Measurements from ENCODE around the gene MCRIP2.

MCRIP2 gene

GRCh38 chr16:667780-668518, 26.3 kb downstream of the MCRIP2 start, which contains the start of gene RHOT2:
Gene RHOT2 (plus strand): TSS chr16:668132. CDS start chr16:668200, 68 bp downstream.
- H3K4me1 ChIP-seq (ENCODE audit: insufficient read depth, low read length, severe bottlenecking), result peaks cover 16% of the 10 kb centered on the region
- no peaks in the 10 kb centered on the region for H3F3A ChIP-seq (ENCODE audit: insufficient read depth, low read length)
- H3K9ac ChIP-seq (ENCODE audit: low read length), result peak within 1 kb of the TSS; percentile 99
- TF ChIP-seq CTCF (IDR thresholded peaks at IDR 0.05; ENCODE audit: low read length) (peak; percentile 94), EZH2 (IDR thresholded peaks at IDR 0.05; ENCODE audit: borderline replicate concordance, low read length) (no peak)
- H4K20me1 ChIP-seq (ENCODE audit: insufficient read depth, low read length), result no peaks in the 10 kb centered on the region
- no peaks in the 10 kb centered on the region for H3K79me2 ChIP-seq (ENCODE audit: insufficient read depth, low read length)
- H3K9me3 ChIP-seq (ENCODE audit: low read length), result no peaks in the 10 kb centered on the region
- H2AFZ ChIP-seq (ENCODE audit: low read length), result 0 out of 2 replicates have a peak within 1 kb of the TSS, but pooled peaks have one; percentile 52
- H3K36me3 ChIP-seq (ENCODE audit: insufficient read depth, low read length), result peaks cover 42% of the 10 kb centered on the region
- H3K27me3 ChIP-seq (ENCODE audit: insufficient read depth, low read length), result no peaks in the 10 kb centered on the region
- H3K27ac ChIP-seq (ENCODE audit: low read depth, low read length, poor library complexity, severe bottlenecking), result peak within 1 kb of the TSS; percentile 59
- H3K4me2 ChIP-seq (ENCODE audit: low read length), result peak within 1 kb of the TSS; percentile 84
- peak within 1 kb of the TSS; percentile 99 for H3K4me3 ChIP-seq (ENCODE audit: low read depth, low read length, poor library complexity, severe bottlenecking)
- no peaks in the 10 kb centered on the region for H3K9me2 ChIP-seq (ENCODE audit: low read depth, low read length)

- TF ChIP-seq CTCF (IDR thresholded peaks at IDR 0.05; ENCODE audit: low read length), result no peak
- no peak for TF ChIP-seq EZH2 (IDR thresholded peaks at IDR 0.05; ENCODE audit: borderline replicate concordance, low read length)
- Histone ChIP-seq H2AFZ (ENCODE audit: low read length) (no peak overlapping the region), H3K9me3 (ENCODE audit: low read length) (no peaks in the 10 kb centered on the region), H3K4me2 (ENCODE audit: low read length) (peak overlapping the region; percentile 84), H3F3A (ENCODE audit: insufficient read depth, low read length) (no peaks in the 10 kb centered on the region), H3K27me3 (ENCODE audit: insufficient read depth, low read length) (no peaks in the 10 kb centered on the region), H3K4me3 (ENCODE audit: low read depth, low read length, poor library complexity, severe bottlenecking) (peak overlapping the region; percentile 99), H3K4me1 (ENCODE audit: insufficient read depth, low read length, severe bottlenecking) (peaks cover 16% of the 10 kb centered on the region), H3K9ac (ENCODE audit: low read length) (peak overlapping the region; percentile 99), H3K79me2 (ENCODE audit: insufficient read depth, low read length) (no peaks in the 10 kb centered on the region), H3K27ac (ENCODE audit: low read depth, low read length, poor library complexity, severe bottlenecking) (no peak overlapping the region), H4K20me1 (ENCODE audit: insufficient read depth, low read length) (no peaks in the 10 kb centered on the region), H3K9me2 (ENCODE audit: low read depth, low read length) (no peaks in the 10 kb centered on the region), H3K36me3 (ENCODE audit: insufficient read depth, low read length) (peaks cover 48% of the 10 kb centered on the region)
These were observed 27.0 kb downstream of the MCRIP2 start for GRCh38 chr16:668519-669171.

GRCh38 chr16:669666-670065, 28.0 kb downstream of the MCRIP2 start:
- no peaks in the 10 kb centered on the region for H3K9me2 ChIP-seq (ENCODE audit: low read depth, low read length)
- peaks cover 16% of the 10 kb centered on the region for H3K4me1 ChIP-seq (ENCODE audit: insufficient read depth, low read length, severe bottlenecking)
- no peaks in the 10 kb centered on the region for H4K20me1 ChIP-seq (ENCODE audit: insufficient read depth, low read length)
- no peaks in the 10 kb centered on the region for H3K79me2 ChIP-seq (ENCODE audit: insufficient read depth, low read length)
- no peaks in the 10 kb centered on the region for H3K9me3 ChIP-seq (ENCODE audit: low read length)
- peak overlapping the region; percentile 84; the same call in 1 of the 2 replicates for H3K4me2 ChIP-seq (ENCODE audit: low read length)
- H3K36me3 ChIP-seq (ENCODE audit: insufficient read depth, low read length), result peaks cover 54% of the 10 kb centered on the region
- peak overlapping the region; percentile 99 for H3K4me3 ChIP-seq (ENCODE audit: low read depth, low read length, poor library complexity, severe bottlenecking)
- no peaks in the 10 kb centered on the region for H3K27me3 ChIP-seq (ENCODE audit: insufficient read depth, low read length)
- TF ChIP-seq CTCF (IDR thresholded peaks at IDR 0.05; ENCODE audit: low read length) (no peak), EZH2 (IDR thresholded peaks at IDR 0.05; ENCODE audit: borderline replicate concordance, low read length) (no peak)
- H2AFZ ChIP-seq (ENCODE audit: low read length), result no peak overlapping the region
- H3K9ac ChIP-seq (ENCODE audit: low read length), result no peak overlapping the region; the same call in 1 of the 2 replicates
- no peaks in the 10 kb centered on the region for H3F3A ChIP-seq (ENCODE audit: insufficient read depth, low read length)
- H3K27ac ChIP-seq (ENCODE audit: low read depth, low read length, poor library complexity, severe bottlenecking), result no peak overlapping the region
